NT2/D1 (cell line): ENCODE results near the gene MBP.

Experiments
- DNase-seq: peaks from one replicate; pipeline ENCODE4 v3.0.0-alpha.2; 2011; ENCODE audit warnings: low read depth, low spot score
- H3K27me3 ChIP-seq: 2 replicates; pipeline ENCODE4 v1.6.0; 2011; ENCODE audit warnings: mild to moderate bottlenecking; ENCODE audit not compliant: insufficient read length, insufficient read depth
- H3K36me3 ChIP-seq: 2 replicates; pipeline ENCODE4 v1.6.1; 2011; ENCODE audit warnings: mild to moderate bottlenecking, low read length, mixed read lengths; ENCODE audit not compliant: insufficient read depth, insufficient read length
- H3K4me1 ChIP-seq: 2 replicates; pipeline ENCODE4 v1.5.1; 2011; ENCODE audit not compliant: insufficient read depth, insufficient read length
- H3K4me3 ChIP-seq: 2 replicates; pipeline ENCODE4 v1.5.1; 2011; ENCODE audit warnings: low read depth; ENCODE audit not compliant: insufficient read length
- H3K9ac ChIP-seq: 2 replicates; pipeline ENCODE4 v1.6.0; 2011; ENCODE audit warnings: low read depth; ENCODE audit not compliant: insufficient read length
- H3K9me3 ChIP-seq: 2 replicates; pipeline ENCODE4 v1.5.1; 2011; ENCODE audit warnings: mild to moderate bottlenecking, low read length; ENCODE audit not compliant: insufficient read depth
- SUZ12 ChIP-seq: IDR thresholded peaks from 2 replicates; pipeline ENCODE4 v1.6.1; 2011; ENCODE audit not compliant: insufficient read length, insufficient read depth; ENCODE audit errors: extremely low read depth
- YY1 ChIP-seq: IDR thresholded peaks from 2 replicates; pipeline ENCODE4 v1.6.1; 2011; ENCODE audit not compliant: insufficient read length, insufficient read depth
- ZNF274 ChIP-seq: IDR thresholded peaks from 2 replicates; pipeline ENCODE4 v1.6.1; 2011; ENCODE audit warnings: mild to moderate bottlenecking, low read depth, low read length

The MBP gene

GRCh38 chr18:77065221-77065981 lies 67.2 kb downstream of the MBP start:
- H3K9me3 ChIP-seq = no peaks in the 10 kb centered on the region
- H3K27me3 ChIP-seq = no peaks in the 10 kb centered on the region
- H3K36me3 ChIP-seq = no peaks in the 10 kb centered on the region
- DNase-seq = no peak
- H3K9ac ChIP-seq = no peak overlapping the region
- H3K4me1 ChIP-seq = peaks cover 6% of the 10 kb centered on the region
- H3K4me3 ChIP-seq = no peak overlapping the region
- no peak for TF ChIP-seq SUZ12
- TF ChIP-seq ZNF274 = no peak
- no peak for TF ChIP-seq YY1

GRCh38 chr18:77063260-77063659 lies 69.3 kb downstream of the MBP start:
- no peak for DNase-seq
- Histone ChIP-seq H3K4me3 (no peak overlapping the region), H3K9me3 (no peaks in the 10 kb centered on the region), H3K36me3 (no peaks in the 10 kb centered on the region), H3K4me1 (peaks cover 6% of the 10 kb centered on the region), H3K27me3 (no peaks in the 10 kb centered on the region), H3K9ac (no peak overlapping the region)
- TF ChIP-seq ZNF274 = no peak
- TF ChIP-seq SUZ12 = no peak
- TF ChIP-seq YY1 = no peak

- Histone ChIP-seq H3K27me3 (no peaks in the 10 kb centered on the region), H3K4me1 (peaks cover 6% of the 10 kb centered on the region), H3K4me3 (no peak overlapping the region), H3K9me3 (no peaks in the 10 kb centered on the region), H3K9ac (no peak overlapping the region), H3K36me3 (no peaks in the 10 kb centered on the region)
- no peak for TF ChIP-seq SUZ12
- TF ChIP-seq ZNF274 = no peak
- no peak for DNase-seq
Measured at GRCh38 chr18:77062518-77063003, 70.0 kb downstream of the MBP start.

GRCh38 chr18:77061946-77062517 lies 70.6 kb downstream of the MBP start:
- H3K36me3 ChIP-seq = no peaks in the 10 kb centered on the region
- H3K4me1 ChIP-seq = peaks cover 6% of the 10 kb centered on the region
- no peak for DNase-seq
- H3K27me3 ChIP-seq = no peaks in the 10 kb centered on the region
- TF ChIP-seq SUZ12 (no peak), YY1 (no peak)
- H3K9me3 ChIP-seq = no peaks in the 10 kb centered on the region
- no peak overlapping the region for H3K4me3 ChIP-seq
- no peak overlapping the region for H3K9ac ChIP-seq

GRCh38 chr18:77061281-77061945 lies 71.2 kb downstream of the MBP start:
- Histone ChIP-seq H3K9ac (no peak overlapping the region), H3K36me3 (no peaks in the 10 kb centered on the region), H3K9me3 (no peaks in the 10 kb centered on the region), H3K4me1 (peaks cover 9% of the 10 kb centered on the region), H3K27me3 (no peaks in the 10 kb centered on the region), H3K4me3 (no peak overlapping the region)
- TF ChIP-seq ZNF274 (no peak), YY1 (no peak), SUZ12 (no peak)
- DNase-seq = no peak

- no peaks in the 10 kb centered on the region for H3K9me3 ChIP-seq
- H3K9ac ChIP-seq = no peak overlapping the region
- H3K36me3 ChIP-seq = no peaks in the 10 kb centered on the region
- DNase-seq = no peak
- H3K4me3 ChIP-seq = no peak overlapping the region
- peaks cover 8% of the 10 kb centered on the region for H3K4me1 ChIP-seq
- TF ChIP-seq YY1 (no peak), SUZ12 (no peak), ZNF274 (no peak)
- H3K27me3 ChIP-seq = no peaks in the 10 kb centered on the region
Measured at GRCh38 chr18:77060151-77060550, 72.4 kb downstream of the MBP start.

GRCh38 chr18:77059294-77059916 lies 73.2 kb downstream of the MBP start:
- H3K4me1 ChIP-seq = peaks cover 11% of the 10 kb centered on the region

More at GRCh38 chr18:77059294-77059916, 73.2 kb downstream of the MBP start:
- Histone ChIP-seq H3K4me3 (no peak overlapping the region), H3K36me3 (no peaks in the 10 kb centered on the region), H3K9me3 (no peaks in the 10 kb centered on the region), H3K27me3 (no peaks in the 10 kb centered on the region), H3K9ac (no peak overlapping the region)
- no peak for DNase-seq
- TF ChIP-seq YY1 (no peak), ZNF274 (no peak), SUZ12 (no peak)
